K562 (cell line): ENCODE results near the gene DPAGT1. TPM values are rescaled to one million over a fixed set of nuclear protein-coding genes. Genes with fewer than 3 reads are reported as not detected.

ENCODE experiments used
- ASH1L ChIP-seq: fragments of 450-650 bp; IDR thresholded peaks from 2 replicates; pipeline ENCODE4 v1.6.1; 2018; ENCODE audit warnings: borderline replicate concordance, mild to moderate bottlenecking, low read depth; ENCODE audit not compliant: partially characterized antibody
- ATF1 ChIP-seq, 2 experiments: fragments of 450-650 bp in 1 of 2; IDR thresholded peaks; 2 replicates each; pipeline ENCODE4 v1.6.1; 2016; ENCODE audit warnings: missing compliant biosample characterization in 1 of 2, missing genetic modification characterization in 1 of 2
- CREB5 ChIP-seq: fragments of 250-450 bp; sonication (Bioruptor Pico); IDR thresholded peaks from 2 replicates; pipeline ENCODE4 v1.5.0; 2020; ENCODE audit warnings: mild to moderate bottlenecking
- LEF1 ChIP-seq: fragments of 450-650 bp; IDR thresholded peaks from 2 replicates; pipeline ENCODE4 v1.6.1; 2016; ENCODE audit warnings: mild to moderate bottlenecking
- MAFF ChIP-seq: IDR thresholded peaks from 2 replicates; pipeline ENCODE4 v1.6.1; 2012; ENCODE audit warnings: low read length, improper control_type of control experiment
- NCOA6 ChIP-seq: fragments of 450-650 bp; IDR thresholded peaks from 2 replicates; pipeline ENCODE4 v1.6.1; 2017; ENCODE audit warnings: mild to moderate bottlenecking
- NONO ChIP-seq, 2 experiments: fragments of 200-400 bp in 1 of 2; fragments of 450-650 bp in 1 of 2; formaldehyde crosslinking in 1 of 2; IDR thresholded peaks; 2 replicates each; pipeline ENCODE4 v1.6.1; 2017; ENCODE audit warnings: low read depth in 2 of 2, mild to moderate bottlenecking in 2 of 2, moderate library complexity in 2 of 2, low read length in 1 of 2
- NR2F6 ChIP-seq: fragments of 450-650 bp; formaldehyde crosslinking; IDR thresholded peaks from 2 replicates; pipeline ENCODE4 v1.4.0; 2020; ENCODE audit warnings: mild to moderate bottlenecking
- RBBP5 ChIP-seq: fragments of 200-600 bp; sonication (generic); IDR thresholded peaks from 2 replicates; pipeline ENCODE4 v1.6.1; 2012; ENCODE audit warnings: borderline replicate concordance, mild to moderate bottlenecking, low read length, control low read depth, inconsistent platforms; ENCODE audit not compliant: insufficient read depth, poor library complexity, severe bottlenecking
- SNAPC5 ChIP-seq: fragments of 250-450 bp; sonication (Bioruptor Pico); IDR thresholded peaks from 2 replicates; pipeline ENCODE4 v1.8.0; 2021; ENCODE audit warnings: moderate library complexity, mild to moderate bottlenecking, inconsistent platforms
- TBL1XR1 ChIP-seq, 2 experiments: IDR thresholded peaks; 2 replicates each; pipeline ENCODE4 v1.6.1; 2012; ENCODE audit warnings: improper control_type of control experiment in 2 of 2, low read length in 2 of 2, mild to moderate bottlenecking in 1 of 2
- THRA ChIP-seq: fragments of 450-650 bp; IDR thresholded peaks from 2 replicates; pipeline ENCODE4 v1.6.1; 2017; ENCODE audit warnings: mild to moderate bottlenecking, moderate library complexity
- ZBED1 ChIP-seq: IDR thresholded peaks from 2 replicates; pipeline ENCODE4 v1.6.1; 2014
- ZBTB5 ChIP-seq: fragments of 450-650 bp; IDR thresholded peaks from 2 replicates; pipeline ENCODE4 v1.6.1; 2017; ENCODE audit warnings: antibody characterized with exemption
- ZFX ChIP-seq: sonication (generic); formaldehyde crosslinking; IDR thresholded peaks from 2 replicates; pipeline ENCODE4 v1.8.0; 2022; ENCODE audit warnings: mild to moderate bottlenecking, missing genetic modification reagents, moderate library complexity
- ZNF263 ChIP-seq: sonication (generic); formaldehyde crosslinking; IDR thresholded peaks from 2 replicates; pipeline ENCODE4 v1.8.0; 2022; ENCODE audit warnings: mild to moderate bottlenecking, missing genetic modification reagents, borderline replicate concordance
- polyA plus RNA-seq, 8 experiments: library from polyadenylated mRNA; depleted of rRNA in 4 of 8; stranded (reverse) in 5 of 8; unstranded in 3 of 8; fragments of >200 nt; fragmentation: Nextera tagmentation in 2 of 8; fragmentation: Illumina TruSeq in 1 of 8; extraction: Ambion mirVana in 2 of 8; extraction: Trizol in 1 of 8; gene quantifications; 2 replicates each; pipeline versions ENCODE4 v1.2.1 to v1.2.3, GENCODE V29; 2011 to 2014; ENCODE audit warnings: inconsistent platforms in 1 of 8, missing spikeins in 1 of 8
- total RNA-seq, 7 experiments: library from RNA; depleted of rRNA in 6 of 7; stranded (reverse); fragments of >200 nt in 6 of 7; fragmentation: Illumina TruSeq in 2 of 7; extraction: Trizol in 2 of 7; gene quantifications; 2 replicates each; pipeline versions ENCODE4 v1.2.1 to v1.2.3, GENCODE V29; 2011 to 2021; ENCODE audit warnings: low replicate concordance in 1 of 7
- TF ChIP-seq, protein P1 (sequence below): sonication (generic); formaldehyde crosslinking; IDR thresholded peaks from 2 replicates; pipeline ENCODE4 v1.8.0; 2022; ENCODE audit warnings: missing genetic modification reagents, mild to moderate bottlenecking, borderline replicate concordance
- TF ChIP-seq, protein P2 (sequence below), 2 experiments: fragments of 450-650 bp; conservative IDR thresholded peaks; 2 replicates each; pipeline ENCODE4 v1.6.1; 2017; ENCODE audit warnings: mild to moderate bottlenecking in 2 of 2, moderate library complexity in 2 of 2

DPAGT1 gene
- total and polyA plus RNA-seq, 9 of the 15 experiments (the other 6 are each of a cell fraction or from before 2014, with no cell fraction given) = 29.9 to 135 (median 85.0) TPM

- 0 out of 2 replicates have a peak, but pooled peaks have one; percentile 33 for TF ChIP-seq CREB5
- TF ChIP-seq ATF1 (CRISPR knock-in tag; IDR thresholded peaks at IDR 0.05) = no peak
- peak; percentile 96 for TF ChIP-seq ATF1 (tag; IDR thresholded peaks at IDR 0.05)
- no peak for TF ChIP-seq ZBED1
- TF ChIP-seq NCOA6 = no peak
- TF ChIP-seq ZFX (CRISPR knock-in tag) = peak; percentile 73
- TF ChIP-seq ZBTB5 = no peak
- TF ChIP-seq TBL1XR1 (IDR thresholded peaks at IDR 0.05; ENCODE audit: low read length in 2 of 2) = peak in 1 of 2 experiments; percentile 7; a peak in 1 of 4 replicates
- TF ChIP-seq NONO (IDR thresholded peaks at IDR 0.05; ENCODE audit: low read depth in 2 of 2, low read length in 1 of 2) = 0 out of 4 replicates have a peak, but pooled peaks of 1 of the 2 experiments have one; percentile 21
- no peak for TF ChIP-seq SNAPC5
- TF ChIP-seq, protein P1, sequence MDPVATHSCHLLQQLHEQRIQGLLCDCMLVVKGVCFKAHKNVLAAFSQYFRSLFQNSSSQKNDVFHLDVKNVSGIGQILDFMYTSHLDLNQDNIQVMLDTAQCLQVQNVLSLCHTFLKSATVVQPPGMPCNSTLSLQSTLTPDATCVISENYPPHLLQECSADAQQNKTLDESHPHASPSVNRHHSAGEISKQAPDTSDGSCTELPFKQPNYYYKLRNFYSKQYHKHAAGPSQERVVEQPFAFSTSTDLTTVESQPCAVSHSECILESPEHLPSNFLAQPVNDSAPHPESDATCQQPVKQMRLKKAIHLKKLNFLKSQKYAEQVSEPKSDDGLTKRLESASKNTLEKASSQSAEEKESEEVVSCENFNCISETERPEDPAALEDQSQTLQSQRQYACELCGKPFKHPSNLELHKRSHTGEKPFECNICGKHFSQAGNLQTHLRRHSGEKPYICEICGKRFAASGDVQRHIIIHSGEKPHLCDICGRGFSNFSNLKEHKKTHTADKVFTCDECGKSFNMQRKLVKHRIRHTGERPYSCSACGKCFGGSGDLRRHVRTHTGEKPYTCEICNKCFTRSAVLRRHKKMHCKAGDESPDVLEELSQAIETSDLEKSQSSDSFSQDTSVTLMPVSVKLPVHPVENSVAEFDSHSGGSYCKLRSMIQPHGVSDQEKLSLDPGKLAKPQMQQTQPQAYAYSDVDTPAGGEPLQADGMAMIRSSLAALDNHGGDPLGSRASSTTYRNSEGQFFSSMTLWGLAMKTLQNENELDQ (CRISPR knock-in tag) = no peak
- peak; percentile 72 for TF ChIP-seq RBBP5
- peak; percentile 80 for TF ChIP-seq ASH1L
- no peak for TF ChIP-seq LEF1
- TF ChIP-seq MAFF = no peak
- peak; percentile 88; the same call in 1 of the 2 replicates for TF ChIP-seq ZNF263 (CRISPR knock-in tag)
- no peak for TF ChIP-seq THRA
- TF ChIP-seq, protein P2, sequence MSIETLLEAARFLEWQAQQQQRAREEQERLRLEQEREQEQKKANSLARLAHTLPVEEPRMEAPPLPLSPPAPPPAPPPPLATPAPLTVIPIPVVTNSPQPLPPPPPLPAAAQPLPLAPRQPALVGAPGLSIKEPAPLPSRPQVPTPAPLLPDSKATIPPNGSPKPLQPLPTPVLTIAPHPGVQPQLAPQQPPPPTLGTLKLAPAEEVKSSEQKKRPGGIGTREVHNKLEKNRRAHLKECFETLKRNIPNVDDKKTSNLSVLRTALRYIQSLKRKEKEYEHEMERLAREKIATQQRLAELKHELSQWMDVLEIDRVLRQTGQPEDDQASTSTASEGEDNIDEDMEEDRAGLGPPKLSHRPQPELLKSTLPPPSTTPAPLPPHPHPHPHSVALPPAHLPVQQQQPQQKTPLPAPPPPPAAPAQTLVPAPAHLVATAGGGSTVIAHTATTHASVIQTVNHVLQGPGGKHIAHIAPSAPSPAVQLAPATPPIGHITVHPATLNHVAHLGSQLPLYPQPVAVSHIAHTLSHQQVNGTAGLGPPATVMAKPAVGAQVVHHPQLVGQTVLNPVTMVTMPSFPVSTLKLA (conservative IDR thresholded peaks at IDR 0.05) = peak; percentile 97 to 98
- TF ChIP-seq NR2F6 (CRISPR knock-in tag) = no peak
Measured at GRCh38 chr11:119101759-119102423, at the start of gene DPAGT1 (continued).
